ENCODE measurements around the gene PINK1. TPM values are rescaled to one million over a fixed set of nuclear protein-coding genes. Genes with fewer than 3 reads are reported as not detected.
A peak's percentile ranks its signal among the peaks of the same experiment; 100 is the strongest.

The PINK1 gene
- total RNA-seq, 2 donors from 2014 or later, result 115 to 136 TPM

DNA sequence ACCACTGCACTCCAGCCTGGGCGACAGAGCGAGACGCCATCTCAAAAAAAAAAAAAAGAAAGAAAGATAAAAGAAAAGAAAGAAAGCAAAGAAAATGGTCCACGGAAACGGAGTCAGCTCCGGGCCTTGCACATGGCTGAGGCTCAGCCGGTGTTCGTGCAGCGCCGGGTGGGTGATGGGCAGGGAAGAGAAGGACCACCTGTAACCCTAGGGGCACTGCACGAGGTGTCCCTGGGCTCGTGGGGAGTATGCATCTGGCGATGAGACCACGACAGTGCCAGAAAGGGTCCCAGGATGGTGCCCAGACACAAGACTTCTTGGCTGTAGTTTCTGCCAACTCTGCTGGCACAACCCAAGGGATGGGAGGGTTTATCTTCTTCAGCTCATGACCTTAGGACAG lies 38.5 kb upstream of the PINK1 start:
- no peak for DNase-seq (ENCODE audit: low spot score)
- 90% methylated on average over 14 of the region's 14 CpGs for WGBS
- Histone ChIP-seq H3K36me3 (no peaks in the 10 kb centered on the region), H3K27ac (no peak overlapping the region), H3K9me3 (no peaks in the 10 kb centered on the region), H3K27me3 (replicated peaks; ENCODE audit: insufficient read depth) (no peaks in the 10 kb centered on the region), H3K4me1 (replicated peaks) (no peaks in the 10 kb centered on the region), H3K4me3 (no peak overlapping the region)
- intact Hi-C loops (cut with DNase I), result no loop called here
- TF ChIP-seq POLR2A (IDR thresholded peaks at IDR 0.05) (no peak), POLR2AphosphoS5 (IDR thresholded peaks at IDR 0.05) (no peak)
- TF ChIP-seq, protein P1, sequence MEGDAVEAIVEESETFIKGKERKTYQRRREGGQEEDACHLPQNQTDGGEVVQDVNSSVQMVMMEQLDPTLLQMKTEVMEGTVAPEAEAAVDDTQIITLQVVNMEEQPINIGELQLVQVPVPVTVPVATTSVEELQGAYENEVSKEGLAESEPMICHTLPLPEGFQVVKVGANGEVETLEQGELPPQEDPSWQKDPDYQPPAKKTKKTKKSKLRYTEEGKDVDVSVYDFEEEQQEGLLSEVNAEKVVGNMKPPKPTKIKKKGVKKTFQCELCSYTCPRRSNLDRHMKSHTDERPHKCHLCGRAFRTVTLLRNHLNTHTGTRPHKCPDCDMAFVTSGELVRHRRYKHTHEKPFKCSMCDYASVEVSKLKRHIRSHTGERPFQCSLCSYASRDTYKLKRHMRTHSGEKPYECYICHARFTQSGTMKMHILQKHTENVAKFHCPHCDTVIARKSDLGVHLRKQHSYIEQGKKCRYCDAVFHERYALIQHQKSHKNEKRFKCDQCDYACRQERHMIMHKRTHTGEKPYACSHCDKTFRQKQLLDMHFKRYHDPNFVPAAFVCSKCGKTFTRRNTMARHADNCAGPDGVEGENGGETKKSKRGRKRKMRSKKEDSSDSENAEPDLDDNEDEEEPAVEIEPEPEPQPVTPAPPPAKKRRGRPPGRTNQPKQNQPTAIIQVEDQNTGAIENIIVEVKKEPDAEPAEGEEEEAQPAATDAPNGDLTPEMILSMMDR (IDR thresholded peaks at IDR 0.05), result no peak

DNA sequence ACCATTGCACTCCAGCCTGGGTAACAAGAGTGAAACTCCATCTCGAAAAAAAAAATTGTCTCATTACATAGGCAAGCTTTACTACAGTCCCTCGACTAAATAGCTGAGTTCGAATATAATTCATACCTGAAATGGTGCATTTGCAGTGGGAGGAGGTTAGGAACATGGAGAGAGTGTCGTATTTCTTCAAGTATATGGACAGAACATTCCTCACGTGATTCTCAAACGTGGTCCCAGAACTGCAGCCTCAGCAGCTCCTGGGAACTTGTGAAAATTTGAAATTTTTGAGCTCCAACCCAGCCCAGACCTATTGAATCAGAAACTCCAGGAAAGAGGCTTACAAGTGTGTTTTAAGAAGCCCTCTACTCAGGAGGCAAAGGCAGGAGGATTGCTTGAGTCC lies 37.2 kb upstream of the PINK1 start:
- intact Hi-C loops (cut with DNase I), result no loop called here
- no peak for DNase-seq (ENCODE audit: low spot score)
- WGBS, result 53% methylated on average over 6 of the region's 6 CpGs

DNA sequence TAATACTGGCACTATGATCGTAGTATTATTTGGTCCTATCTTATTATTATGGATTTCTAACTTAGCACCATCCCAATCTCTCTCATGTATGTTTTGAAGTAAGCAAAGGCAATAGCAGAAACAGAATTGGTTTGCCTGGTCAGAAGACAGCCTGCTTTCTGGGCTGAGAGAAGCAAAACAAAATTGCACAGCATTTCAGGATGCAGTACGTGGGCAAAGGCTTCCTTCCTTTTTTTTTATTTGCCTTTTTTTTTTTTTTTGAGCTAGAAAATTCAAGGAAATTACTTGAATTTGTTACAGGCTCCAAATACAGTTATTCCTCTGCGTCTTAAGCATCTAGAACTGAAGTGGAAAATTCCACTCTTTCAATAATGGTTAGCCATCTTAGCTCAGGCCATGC lies 35.6 kb upstream of the PINK1 start:
- H3K4me1 ChIP-seq (replicated peaks), result no peaks in the 10 kb centered on the region
- H3K4me3 ChIP-seq, result no peak overlapping the region
- WGBS, result 77% methylated on average over 3 of the region's 3 CpGs
- no peaks in the 10 kb centered on the region for H3K27me3 ChIP-seq (replicated peaks; ENCODE audit: insufficient read depth)
- DNase-seq (ENCODE audit: low spot score), result no peak
- intact Hi-C loops (cut with DNase I), result no loop called here
- no peak overlapping the region for H3K27ac ChIP-seq
- H3K9me3 ChIP-seq, result no peaks in the 10 kb centered on the region
- TF ChIP-seq, protein P1 (IDR thresholded peaks at IDR 0.05), result no peak
- TF ChIP-seq POLR2AphosphoS5 (IDR thresholded peaks at IDR 0.05), result peak; percentile 4
- no peaks in the 10 kb centered on the region for H3K36me3 ChIP-seq

More for the DNA sequence above, 37.2 kb upstream of the PINK1 start:
- Histone ChIP-seq H3K9me3 (no peaks in the 10 kb centered on the region), H3K27me3 (replicated peaks; ENCODE audit: insufficient read depth) (no peaks in the 10 kb centered on the region), H3K4me1 (replicated peaks) (no peaks in the 10 kb centered on the region), H3K36me3 (no peaks in the 10 kb centered on the region), H3K27ac (no peak overlapping the region), H3K4me3 (no peak overlapping the region)
- TF ChIP-seq POLR2AphosphoS5 (IDR thresholded peaks at IDR 0.05) (no peak), POLR2A (IDR thresholded peaks at IDR 0.05) (no peak)
- TF ChIP-seq, protein P1 (IDR thresholded peaks at IDR 0.05), result no peak

DNA sequence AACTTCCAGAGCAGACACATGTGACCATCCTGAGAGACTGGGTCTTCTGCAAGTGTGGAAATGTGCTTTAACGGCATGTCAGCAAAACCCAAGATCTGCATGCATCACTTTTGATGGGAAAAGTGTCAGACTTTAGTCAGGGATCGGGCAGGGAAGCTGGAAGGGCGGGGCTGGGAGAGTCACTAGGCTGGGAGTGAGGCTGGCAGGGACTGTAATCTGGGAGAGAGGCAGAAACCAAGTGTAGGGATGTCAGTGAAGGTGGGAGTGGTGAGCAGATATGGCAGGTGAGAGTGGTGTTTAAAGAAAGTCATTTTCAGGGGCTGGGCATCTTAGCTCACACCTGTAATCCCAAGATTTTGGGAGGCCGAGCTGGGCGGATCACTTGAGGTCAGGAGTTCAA lies 33.1 kb upstream of the PINK1 start:
- intact Hi-C loops (cut with DNase I), result no loop called here
- no peaks in the 10 kb centered on the region for H3K9me3 ChIP-seq
- H3K4me1 ChIP-seq (replicated peaks), result no peaks in the 10 kb centered on the region
- DNase-seq (ENCODE audit: low spot score), result no peak
- TF ChIP-seq, protein P1 (IDR thresholded peaks at IDR 0.05), result no peak
- no peak for TF ChIP-seq POLR2A (IDR thresholded peaks at IDR 0.05)
- no peak overlapping the region for H3K27ac ChIP-seq
- no peak overlapping the region for H3K4me3 ChIP-seq
- H3K27me3 ChIP-seq (replicated peaks; ENCODE audit: insufficient read depth), result no peaks in the 10 kb centered on the region
- WGBS, result 80% methylated on average over 5 of the region's 5 CpGs
- H3K36me3 ChIP-seq, result no peaks in the 10 kb centered on the region

DNA sequence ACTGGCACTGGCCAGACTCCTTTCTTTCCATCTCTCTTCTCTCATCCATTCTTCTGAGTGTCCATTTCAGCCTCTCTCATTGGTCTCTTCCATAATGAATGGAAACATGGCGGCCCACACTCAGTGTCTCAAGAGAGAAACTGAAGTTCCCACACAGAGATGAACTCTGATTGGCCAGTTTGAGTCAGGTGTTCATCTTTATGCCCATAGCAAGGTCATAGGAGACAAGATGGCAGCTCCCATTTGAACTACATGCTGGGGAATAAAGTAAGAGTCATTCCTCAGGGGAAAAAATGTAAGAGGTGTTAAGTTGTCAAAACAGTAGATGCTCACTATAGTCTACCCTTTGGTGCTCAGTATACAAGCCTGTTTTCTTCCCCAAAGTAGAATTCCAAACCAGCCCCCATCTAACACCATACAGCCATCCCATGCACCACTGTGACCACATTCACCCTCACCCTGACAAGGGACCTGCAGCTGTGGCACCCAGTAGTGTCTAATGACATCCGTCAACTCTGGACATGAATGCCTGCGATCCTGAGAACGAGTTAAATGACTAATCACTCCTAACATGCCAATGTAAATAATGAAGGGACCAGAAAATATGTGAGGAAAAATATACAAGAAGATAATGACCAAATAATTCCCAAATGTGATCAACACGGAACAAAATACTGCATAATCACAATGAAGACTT lies 32.0 kb upstream of the PINK1 start:
- intact Hi-C loops (cut with DNase I), result no loop called here
- Histone ChIP-seq H3K27ac (no peak overlapping the region), H3K4me3 (no peak overlapping the region), H3K27me3 (replicated peaks; ENCODE audit: insufficient read depth) (no peaks in the 10 kb centered on the region), H3K9me3 (no peaks in the 10 kb centered on the region), H3K4me1 (replicated peaks) (no peaks in the 10 kb centered on the region), H3K36me3 (no peaks in the 10 kb centered on the region)
- no peak for DNase-seq (ENCODE audit: low spot score)
- no peak for TF ChIP-seq POLR2AphosphoS5 (IDR thresholded peaks at IDR 0.05)
- TF ChIP-seq, protein P1 (IDR thresholded peaks at IDR 0.05), result no peak
- no peak for TF ChIP-seq POLR2A (IDR thresholded peaks at IDR 0.05)
- WGBS, result 42% methylated on average over 5 of the region's 5 CpGs

All from prostate gland (tissue), 2 donors.